Fibroblast of skin of scalp (primary cell): Measurements from ENCODE around the gene KRTAP5-6.
A peak's percentile ranks its signal among the peaks of the same experiment; 100 is the strongest.

Experiments
- DNase-seq: peaks from one replicate; pipeline ENCODE4 v3.0.0-alpha.2; 2013

KRTAP5-6 gene

GRCh38 chr11:1733716-1734640, 37.0 kb downstream of the KRTAP5-6 start:
- no peak for DNase-seq

GRCh38 chr11:1734641-1735081, 37.7 kb downstream of the KRTAP5-6 start:
- DNase-seq: no peak

- no peak for DNase-seq
Observed at GRCh38 chr11:1735271-1735670, 38.3 kb downstream of the KRTAP5-6 start.

- peak; percentile 14 for DNase-seq
Observed at GRCh38 chr11:1736447-1736992, 39.5 kb downstream of the KRTAP5-6 start.

- DNase-seq: no peak
Observed at GRCh38 chr11:1737080-1737757, 40.2 kb downstream of the KRTAP5-6 start.

GRCh38 chr11:1738380-1738779, 41.4 kb downstream of the KRTAP5-6 start:
- no peak for DNase-seq

GRCh38 chr11:1739576-1739975, 42.6 kb downstream of the KRTAP5-6 start:
- no peak for DNase-seq

GRCh38 chr11:1740786-1741530, 44.0 kb downstream of the KRTAP5-6 start:
- DNase-seq: no peak

GRCh38 chr11:1741741-1742140, 44.7 kb downstream of the KRTAP5-6 start:
- no peak for DNase-seq

- DNase-seq: no peak
Observed at GRCh38 chr11:1742371-1742770, 45.4 kb downstream of the KRTAP5-6 start.

GRCh38 chr11:1742869-1743584, 46.0 kb downstream of the KRTAP5-6 start:
- no peak for DNase-seq

GRCh38 chr11:1743585-1744136, 46.7 kb downstream of the KRTAP5-6 start:
- no peak for DNase-seq

- no peak for DNase-seq
Observed at GRCh38 chr11:1744137-1744886, 47.3 kb downstream of the KRTAP5-6 start.

GRCh38 chr11:1744891-1745700, 48.1 kb downstream of the KRTAP5-6 start:
- no peak for DNase-seq

GRCh38 chr11:1745701-1746320, 48.8 kb downstream of the KRTAP5-6 start:
- no peak for DNase-seq

GRCh38 chr11:1746511-1746931, 49.5 kb downstream of the KRTAP5-6 start:
- DNase-seq: no peak

- no peak for DNase-seq
Observed at GRCh38 chr11:1746956-1747752, 50.2 kb downstream of the KRTAP5-6 start.
